GM18511 (cell line): ENCODE results near the gene CDK19.

ENCODE experiments used
- ATAC-seq: cut with Tn5 transposase; IDR thresholded peaks from one replicate; pipeline ENCODE4 v1.9.1; 2021; ENCODE audit warnings: mild to moderate bottlenecking, moderate library complexity; ENCODE audit not compliant: unreplicated experiment

The CDK19 gene

GRCh38 chr6:110664933-110665332 lies 150.3 kb downstream of the CDK19 start:
- no peak for ATAC-seq

- no peak for ATAC-seq
Measured at GRCh38 chr6:110662490-110663211, 152.6 kb downstream of the CDK19 start.

DNA sequence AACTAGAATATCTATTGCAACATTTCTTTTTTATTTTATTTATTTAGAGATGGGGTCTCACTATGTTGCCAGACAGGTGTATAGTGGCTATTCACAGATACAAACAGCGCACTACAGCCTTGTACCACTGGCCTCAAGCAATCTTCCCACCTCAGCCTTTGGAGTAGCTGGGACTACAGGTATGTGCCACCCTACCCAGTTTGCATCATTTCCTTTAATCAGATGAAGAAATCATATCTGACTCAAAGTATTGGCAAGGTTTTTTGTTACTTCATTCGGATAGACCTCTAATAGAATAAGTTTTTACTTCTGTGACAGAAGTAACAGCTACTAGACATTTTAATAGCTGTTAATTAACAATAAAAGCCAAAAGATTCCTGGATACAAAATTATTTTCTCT lies 153.9 kb downstream of the CDK19 start:
- ATAC-seq, result no peak

GRCh38 chr6:110660066-110660655 lies 155.1 kb downstream of the CDK19 start:
- ATAC-seq, result no peak

DNA sequence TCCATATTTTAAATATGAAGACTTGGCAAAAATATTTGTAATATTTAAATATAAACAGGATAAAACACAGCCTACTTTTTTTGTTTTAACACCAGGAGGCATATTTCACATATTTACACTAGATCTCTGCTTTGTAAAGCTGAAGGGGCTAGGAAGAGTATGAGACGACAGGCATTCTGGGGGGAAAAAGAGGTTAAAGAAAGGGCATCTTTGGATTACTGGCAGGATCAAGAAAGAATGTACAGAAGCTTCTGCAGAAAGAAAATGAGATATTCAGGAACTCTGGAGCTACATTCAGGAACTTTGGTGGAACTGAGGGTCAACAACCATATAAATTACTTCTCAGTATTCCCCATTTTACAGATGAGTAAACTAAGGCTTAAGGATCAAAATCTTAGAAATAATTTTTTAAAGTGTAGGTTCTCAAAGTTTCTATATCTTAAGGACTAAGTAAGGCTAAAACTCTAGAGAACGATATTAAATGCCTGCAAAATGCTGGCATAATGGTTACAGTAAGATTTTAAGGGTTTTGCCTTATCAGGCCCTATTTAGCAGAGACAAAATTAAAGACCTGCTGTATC lies 156.5 kb downstream of the CDK19 start:
- no peak for ATAC-seq

DNA sequence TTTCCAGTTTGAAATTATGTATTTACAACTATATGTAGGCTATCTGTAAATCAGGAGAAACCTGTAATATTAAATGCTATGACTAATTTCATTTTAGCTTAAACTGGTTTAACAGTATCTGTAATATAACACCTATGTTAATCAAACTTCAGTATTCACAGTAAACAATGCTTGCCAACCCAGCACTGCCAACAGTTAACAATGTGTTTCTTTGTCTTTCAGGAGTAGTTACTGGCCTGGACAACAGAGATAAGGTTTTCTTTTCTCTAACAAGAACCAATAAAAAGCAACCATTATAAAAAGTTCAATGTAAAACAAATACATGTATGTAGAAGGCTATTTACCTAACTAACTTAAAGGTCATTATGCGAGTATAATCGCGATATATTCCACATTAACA lies 158.8 kb downstream of the CDK19 start:
- no peak for ATAC-seq

DNA sequence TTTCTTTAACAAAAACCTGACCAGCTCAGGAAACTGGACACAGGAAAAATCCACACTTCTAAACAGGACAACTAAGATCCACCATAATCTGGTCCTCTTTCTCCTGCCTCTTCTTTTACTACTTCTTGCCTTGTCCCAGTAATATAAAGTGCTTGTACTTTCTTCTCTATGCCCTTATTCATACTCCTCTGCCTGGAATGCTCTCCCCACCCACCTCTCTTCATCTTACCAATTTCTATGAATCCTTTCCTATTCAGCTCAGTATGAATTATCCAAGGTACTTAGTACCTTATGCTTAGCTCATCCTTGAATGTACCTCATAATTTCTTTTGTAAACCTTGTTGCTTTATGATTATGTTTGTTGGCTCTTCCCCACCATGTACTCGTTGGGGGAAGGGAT lies 159.4 kb downstream of the CDK19 start:
- no peak for ATAC-seq

GRCh38 chr6:110654096-110654820 lies 161.0 kb downstream of the CDK19 start:
- no peak for ATAC-seq

DNA sequence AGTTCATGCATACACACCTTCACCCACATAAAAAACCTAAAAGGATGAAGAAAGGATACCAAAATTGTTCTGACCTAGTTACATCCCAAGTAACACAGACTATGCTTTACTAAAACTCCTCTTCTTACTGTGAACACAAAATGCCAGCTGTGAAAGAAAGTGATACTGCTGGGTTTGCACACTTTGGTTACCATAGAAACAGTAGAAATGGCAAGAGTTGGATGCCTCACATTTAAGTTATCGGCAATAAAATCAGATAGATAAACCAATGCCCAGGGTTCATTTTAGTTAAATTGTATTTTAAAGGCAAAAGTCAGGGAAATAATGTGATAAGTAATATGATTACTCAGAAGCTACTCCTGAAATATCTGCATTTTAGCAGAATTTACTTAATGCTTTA lies 161.9 kb downstream of the CDK19 start:
- no peak for ATAC-seq

DNA sequence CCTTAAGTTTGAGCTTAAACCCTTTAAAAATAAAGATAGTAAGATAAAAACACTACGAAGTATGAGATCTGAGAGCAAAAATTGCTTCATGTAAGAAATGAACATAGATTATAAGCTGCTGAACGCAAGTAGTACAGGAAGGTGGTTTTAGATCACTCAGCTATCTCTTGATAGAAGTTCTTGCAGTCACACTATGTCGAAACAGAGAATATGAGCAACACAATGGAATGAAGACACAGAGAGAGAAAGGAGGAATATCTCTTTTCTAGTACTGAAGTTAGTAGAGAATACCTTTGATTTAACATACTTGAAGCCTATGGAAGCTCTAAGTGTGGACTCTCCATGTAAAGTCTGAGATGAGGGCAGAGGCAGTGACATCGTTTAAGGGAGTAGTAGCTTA lies 162.7 kb downstream of the CDK19 start:
- ATAC-seq, result no peak

DNA sequence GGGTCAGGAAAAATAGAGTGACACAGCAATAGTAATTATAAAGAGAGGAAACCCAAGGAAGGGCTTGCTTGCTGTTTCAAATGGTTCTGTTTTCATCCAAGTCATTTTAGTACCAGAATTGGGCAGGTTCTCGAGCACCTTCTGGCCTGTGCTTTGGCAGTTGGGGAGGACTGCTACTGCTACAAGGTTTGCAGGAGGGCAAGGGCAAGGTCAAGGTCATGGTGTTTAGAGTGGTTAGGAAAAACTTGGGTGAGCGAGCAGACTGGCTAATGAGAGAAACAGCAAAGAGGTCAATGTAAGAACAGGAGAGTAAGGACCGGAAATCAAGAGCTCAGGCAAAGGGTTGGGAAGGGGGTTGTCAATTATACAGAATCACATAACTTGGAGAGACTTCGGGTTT lies 164.5 kb downstream of the CDK19 start:
- ATAC-seq, result no peak

- no peak for ATAC-seq
Measured at GRCh38 chr6:110649704-110650103, 165.6 kb downstream of the CDK19 start.

- ATAC-seq, result no peak
Measured at GRCh38 chr6:110646951-110647910, 168.0 kb downstream of the CDK19 start.

GRCh38 chr6:110646419-110646698 lies 168.9 kb downstream of the CDK19 start:
- no peak for ATAC-seq

- ATAC-seq, result no peak
Measured at GRCh38 chr6:110645685-110646418, 169.4 kb downstream of the CDK19 start.

DNA sequence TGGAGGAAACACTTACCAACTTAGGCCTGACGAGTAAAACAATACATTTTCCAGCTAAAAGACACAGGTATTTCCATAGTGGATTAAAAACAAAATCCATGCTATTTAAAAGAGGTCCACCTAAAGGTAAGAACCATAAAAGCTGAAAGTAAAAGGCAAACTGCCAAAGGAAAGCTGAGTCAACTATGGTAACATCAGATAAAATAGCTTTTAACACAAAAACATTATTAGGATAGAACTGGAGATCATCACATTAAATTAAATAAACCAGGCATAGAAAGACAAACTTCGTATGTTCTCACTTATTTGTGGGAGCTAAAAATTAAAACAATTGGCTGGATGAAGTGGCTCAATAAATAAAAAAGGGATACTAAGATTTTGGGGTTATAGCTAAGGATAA lies 172.1 kb downstream of the CDK19 start:
- no peak for ATAC-seq

GRCh38 chr6:110642711-110643110 lies 172.6 kb downstream of the CDK19 start:
- ATAC-seq, result no peak

- ATAC-seq, result no peak
Measured at GRCh38 chr6:110636781-110637180, 178.5 kb downstream of the CDK19 start.

DNA sequence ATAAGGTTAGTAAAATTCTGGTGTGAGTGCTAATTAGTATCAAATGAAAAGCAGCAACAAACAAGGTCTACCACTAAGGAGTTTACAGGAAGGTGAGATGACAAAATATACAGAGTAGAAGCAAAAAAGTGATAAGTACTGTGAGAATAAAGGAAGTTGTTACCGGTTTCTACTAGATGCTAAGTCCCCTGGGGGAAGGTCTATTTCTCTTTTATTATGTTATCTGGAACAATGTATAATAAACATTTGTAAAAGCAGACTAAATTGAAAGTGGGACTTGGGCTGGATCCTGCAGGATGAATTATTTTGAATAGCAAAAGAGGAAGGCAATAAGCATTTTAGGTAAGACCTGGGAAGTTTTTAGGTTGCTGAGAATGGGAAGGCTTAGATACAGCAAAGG lies 180.2 kb downstream of the CDK19 start:
- no peak for ATAC-seq

- no peak for ATAC-seq
Measured at GRCh38 chr6:110633731-110634213, 181.5 kb downstream of the CDK19 start.
